Measurements from ENCODE around the gene SOCS2. TPM values are rescaled to one million over a fixed set of nuclear protein-coding genes. Genes with fewer than 3 reads are reported as not detected.

Gene SOCS2, protein sequence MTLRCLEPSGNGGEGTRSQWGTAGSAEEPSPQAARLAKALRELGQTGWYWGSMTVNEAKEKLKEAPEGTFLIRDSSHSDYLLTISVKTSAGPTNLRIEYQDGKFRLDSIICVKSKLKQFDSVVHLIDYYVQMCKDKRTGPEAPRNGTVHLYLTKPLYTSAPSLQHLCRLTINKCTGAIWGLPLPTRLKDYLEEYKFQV
- total RNA-seq = 6.9 TPM

- no peaks in the 10 kb centered on the region for H3K9me3 ChIP-seq (ENCODE audit: low read depth, low read length)
- H3K27me3 ChIP-seq (ENCODE audit: insufficient read depth, low read length) = peaks cover 66% of the 10 kb centered on the region
- peak within 1 kb of the TSS; percentile 63 for H3K4me3 ChIP-seq (ENCODE audit: low read length)
- H3K4me1 ChIP-seq (ENCODE audit: insufficient read depth, low read length) = peaks cover 40% of the 10 kb centered on the region
These were observed at the start of gene SOCS2 for GRCh38 chr12:93571925-93572711. Gene SOCS2, plus strand, starts transcription at chr12:93572675. Its CDS starts 223 bp downstream, at chr12:93572898.

DNA sequence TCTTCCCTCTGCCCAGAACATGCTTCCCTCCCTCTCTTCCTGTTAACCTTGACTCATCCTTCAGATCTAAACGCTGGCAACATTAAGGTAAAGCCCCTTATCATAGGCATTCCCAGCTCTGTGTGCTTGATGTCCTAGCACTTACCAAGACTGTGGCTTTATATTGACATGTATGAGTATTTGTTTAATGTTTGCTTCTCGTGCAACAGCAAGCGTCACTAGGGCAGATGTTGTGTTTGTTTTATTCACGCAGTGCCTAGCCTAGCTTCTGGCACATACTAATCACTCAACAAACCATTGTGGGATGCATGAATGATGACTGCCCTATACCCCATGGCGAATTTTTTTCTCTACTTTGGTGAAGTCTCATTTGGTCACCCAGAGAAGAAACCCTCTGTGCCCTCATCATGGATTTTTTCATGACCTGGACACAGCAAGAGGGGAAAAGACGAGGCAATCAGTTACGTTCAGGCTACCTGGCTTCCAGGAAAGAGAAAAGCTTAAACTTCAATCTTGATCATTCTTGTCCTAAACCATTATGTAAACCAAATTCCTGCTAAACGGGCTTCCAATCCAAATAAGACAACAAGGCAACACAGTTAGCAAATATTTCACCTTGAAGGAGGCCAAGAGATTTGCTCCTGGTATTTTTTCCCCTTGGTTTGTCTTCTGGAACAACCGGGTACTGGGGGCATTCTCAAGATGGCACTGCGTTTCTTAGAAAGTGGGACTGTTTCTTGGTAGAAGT is 47.9 kb upstream of the SOCS2 start:
- Histone ChIP-seq H3K4me3 (ENCODE audit: low read length) (no peak overlapping the region), H3K9me3 (ENCODE audit: low read depth, low read length) (no peaks in the 10 kb centered on the region)

DNA sequence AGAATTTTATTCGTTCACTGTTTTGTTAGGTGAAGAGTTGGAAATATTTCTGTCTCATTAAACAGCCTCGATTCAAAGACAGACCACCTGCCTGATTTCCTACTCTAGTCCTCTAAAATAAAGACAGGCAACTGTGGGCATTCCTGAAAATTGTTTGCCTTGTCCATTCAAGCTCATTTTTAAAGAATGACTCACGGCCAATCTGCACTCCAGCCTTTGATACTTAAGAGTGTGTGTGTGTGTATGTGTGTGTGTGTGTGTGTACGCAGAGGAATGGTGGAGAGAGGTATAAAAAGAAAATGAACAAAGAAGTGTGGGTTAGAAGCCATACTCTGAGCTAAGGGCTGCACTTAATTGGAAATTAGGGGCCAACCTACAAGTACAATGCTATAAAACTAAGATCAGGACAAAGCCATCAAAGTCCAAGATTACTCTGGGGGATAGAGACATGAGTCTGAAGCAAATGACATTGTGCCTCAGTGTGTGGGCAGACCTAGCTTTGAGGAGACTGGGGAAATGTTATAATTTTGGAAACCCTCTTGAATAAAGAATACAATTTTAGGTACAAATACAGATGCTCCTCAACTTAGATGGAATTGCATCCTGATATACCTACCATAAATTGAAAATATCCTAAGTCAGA is 45.6 kb upstream of the SOCS2 start:
- H3K9me3 ChIP-seq (ENCODE audit: low read depth, low read length) = no peaks in the 10 kb centered on the region
- no peaks in the 10 kb centered on the region for H3K4me1 ChIP-seq (ENCODE audit: insufficient read depth, low read length)
- H3K27me3 ChIP-seq (ENCODE audit: insufficient read depth, low read length) = no peaks in the 10 kb centered on the region
- no peak overlapping the region for H3K4me3 ChIP-seq (ENCODE audit: low read length)

More for the DNA sequence above, 47.9 kb upstream of the SOCS2 start:
- Histone ChIP-seq H3K4me1 (ENCODE audit: insufficient read depth, low read length) (no peaks in the 10 kb centered on the region), H3K27me3 (ENCODE audit: insufficient read depth, low read length) (no peaks in the 10 kb centered on the region)

DNA sequence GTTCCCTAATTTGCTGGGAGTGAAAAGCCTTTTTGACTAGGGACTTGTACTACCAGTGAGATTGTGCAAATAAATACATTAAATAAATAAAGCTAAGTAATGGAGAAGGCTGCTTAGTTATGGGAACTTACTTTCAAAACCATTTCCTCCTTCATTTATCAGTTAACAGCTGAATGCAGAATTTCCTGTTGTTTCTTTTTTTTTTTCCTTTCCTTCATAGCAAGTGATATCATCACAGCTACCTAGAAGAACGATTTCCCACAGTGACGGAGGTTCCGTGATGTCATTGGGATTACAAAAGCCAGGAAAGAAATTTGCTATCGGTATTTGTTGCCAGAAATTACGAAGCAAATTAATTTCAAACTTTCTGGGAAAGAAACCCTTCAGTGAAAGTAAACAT is 42.1 kb upstream of the SOCS2 start:
- Histone ChIP-seq H3K4me1 (ENCODE audit: insufficient read depth, low read length) (no peaks in the 10 kb centered on the region), H3K9me3 (ENCODE audit: low read depth, low read length) (no peaks in the 10 kb centered on the region), H3K27me3 (ENCODE audit: insufficient read depth, low read length) (no peaks in the 10 kb centered on the region), H3K4me3 (ENCODE audit: low read length) (no peak overlapping the region)

DNA sequence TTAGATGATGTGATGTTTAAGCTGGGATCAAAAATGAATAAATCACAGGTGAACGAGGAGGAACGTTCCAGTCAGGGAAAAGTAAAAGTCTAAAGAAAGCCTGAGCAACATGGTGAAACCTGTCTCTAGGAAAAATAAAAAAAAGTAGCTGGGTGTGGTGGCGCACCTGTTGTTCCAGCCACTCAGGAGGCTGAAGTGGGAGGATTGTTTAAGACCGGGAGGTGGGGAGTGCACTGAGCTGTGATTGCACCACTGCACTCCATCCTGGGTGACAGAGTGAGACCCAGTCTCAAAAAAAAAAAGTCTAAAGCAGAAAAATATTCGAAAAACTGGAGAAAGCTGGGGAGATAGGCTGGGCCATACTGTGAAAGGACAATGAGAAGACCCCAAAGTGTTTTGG is 39.2 kb upstream of the SOCS2 start:
- H3K4me1 ChIP-seq (ENCODE audit: insufficient read depth, low read length) = peaks cover 17% of the 10 kb centered on the region
- no peaks in the 10 kb centered on the region for H3K9me3 ChIP-seq (ENCODE audit: low read depth, low read length)
- no peak overlapping the region for H3K4me3 ChIP-seq (ENCODE audit: low read length)
- H3K27me3 ChIP-seq (ENCODE audit: insufficient read depth, low read length) = no peaks in the 10 kb centered on the region

- Histone ChIP-seq H3K27me3 (ENCODE audit: insufficient read depth, low read length) (no peaks in the 10 kb centered on the region), H3K9me3 (ENCODE audit: low read depth, low read length) (no peaks in the 10 kb centered on the region), H3K4me1 (ENCODE audit: insufficient read depth, low read length) (peaks cover 22% of the 10 kb centered on the region), H3K4me3 (ENCODE audit: low read length) (no peak overlapping the region)
These were observed 36.2 kb upstream of the SOCS2 start for GRCh38 chr12:93536111-93536765.

- Histone ChIP-seq H3K4me1 (ENCODE audit: insufficient read depth, low read length) (peaks cover 22% of the 10 kb centered on the region), H3K27me3 (ENCODE audit: insufficient read depth, low read length) (no peaks in the 10 kb centered on the region), H3K9me3 (ENCODE audit: low read depth, low read length) (no peaks in the 10 kb centered on the region), H3K4me3 (ENCODE audit: low read length) (no peak overlapping the region)
These were observed 35.5 kb upstream of the SOCS2 start for GRCh38 chr12:93536766-93537488.

GRCh38 chr12:93537769-93538168 is 34.7 kb upstream of the SOCS2 start:
- H3K4me3 ChIP-seq (ENCODE audit: low read length) = no peak overlapping the region
- H3K27me3 ChIP-seq (ENCODE audit: insufficient read depth, low read length) = no peaks in the 10 kb centered on the region
- H3K4me1 ChIP-seq (ENCODE audit: insufficient read depth, low read length) = peaks cover 22% of the 10 kb centered on the region
- H3K9me3 ChIP-seq (ENCODE audit: low read depth, low read length) = no peaks in the 10 kb centered on the region

GRCh38 chr12:93539821-93540220 is 32.7 kb upstream of the SOCS2 start:
- Histone ChIP-seq H3K9me3 (ENCODE audit: low read depth, low read length) (no peaks in the 10 kb centered on the region), H3K27me3 (ENCODE audit: insufficient read depth, low read length) (no peaks in the 10 kb centered on the region), H3K4me1 (ENCODE audit: insufficient read depth, low read length) (peaks cover 22% of the 10 kb centered on the region), H3K4me3 (ENCODE audit: low read length) (no peak overlapping the region)

DNA sequence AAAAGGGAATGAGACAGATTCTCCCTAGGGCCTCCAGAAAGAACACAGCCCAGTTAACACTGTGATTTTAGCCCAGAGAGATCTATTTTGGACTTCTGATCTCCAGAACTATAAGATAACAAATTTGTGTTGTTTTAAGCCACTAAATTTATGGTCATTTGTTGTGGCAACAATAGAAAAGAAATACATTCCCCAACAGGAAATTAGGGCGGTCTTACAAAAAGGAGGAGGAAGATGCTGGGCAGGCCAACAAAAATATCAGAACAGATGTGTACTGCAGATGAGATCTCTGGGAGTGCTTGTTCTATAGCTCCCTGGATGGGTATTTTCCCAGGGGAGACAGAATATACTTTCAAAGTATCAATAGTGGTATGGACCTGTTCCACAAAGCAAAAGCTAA is 32.0 kb upstream of the SOCS2 start:
- Histone ChIP-seq H3K9me3 (ENCODE audit: low read depth, low read length) (no peaks in the 10 kb centered on the region), H3K4me3 (ENCODE audit: low read length) (no peak overlapping the region), H3K27me3 (ENCODE audit: insufficient read depth, low read length) (no peaks in the 10 kb centered on the region), H3K4me1 (ENCODE audit: insufficient read depth, low read length) (peaks cover 22% of the 10 kb centered on the region)

GRCh38 chr12:93541578-93542225 is 30.8 kb upstream of the SOCS2 start:
- Histone ChIP-seq H3K9me3 (ENCODE audit: low read depth, low read length) (no peaks in the 10 kb centered on the region), H3K27me3 (ENCODE audit: insufficient read depth, low read length) (no peaks in the 10 kb centered on the region), H3K4me1 (ENCODE audit: insufficient read depth, low read length) (peaks cover 12% of the 10 kb centered on the region), H3K4me3 (ENCODE audit: low read length) (no peak overlapping the region)

DNA sequence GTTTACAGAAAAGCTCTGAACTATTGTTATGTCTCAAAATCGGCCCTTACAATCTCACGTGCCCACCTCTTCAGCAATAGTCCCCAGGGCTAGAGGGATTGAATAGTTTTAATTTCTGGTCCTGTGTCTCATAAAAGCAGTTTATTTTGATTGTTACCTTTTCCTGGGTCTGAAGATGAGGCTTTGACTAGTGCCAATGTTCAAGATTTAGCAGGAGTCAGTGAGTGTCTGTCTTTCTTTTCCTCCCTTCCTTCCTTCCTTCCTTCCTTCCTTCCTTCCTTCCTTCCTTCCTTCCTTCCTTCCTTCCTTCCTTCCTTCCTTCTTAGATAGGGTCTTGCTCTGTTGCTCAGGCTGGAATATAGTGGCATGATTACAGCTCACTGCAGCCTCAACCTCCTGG is 24.7 kb upstream of the SOCS2 start:
- Histone ChIP-seq H3K4me1 (ENCODE audit: insufficient read depth, low read length) (no peaks in the 10 kb centered on the region), H3K4me3 (ENCODE audit: low read length) (no peak overlapping the region), H3K27me3 (ENCODE audit: insufficient read depth, low read length) (no peaks in the 10 kb centered on the region), H3K9me3 (ENCODE audit: low read depth, low read length) (no peaks in the 10 kb centered on the region)

DNA sequence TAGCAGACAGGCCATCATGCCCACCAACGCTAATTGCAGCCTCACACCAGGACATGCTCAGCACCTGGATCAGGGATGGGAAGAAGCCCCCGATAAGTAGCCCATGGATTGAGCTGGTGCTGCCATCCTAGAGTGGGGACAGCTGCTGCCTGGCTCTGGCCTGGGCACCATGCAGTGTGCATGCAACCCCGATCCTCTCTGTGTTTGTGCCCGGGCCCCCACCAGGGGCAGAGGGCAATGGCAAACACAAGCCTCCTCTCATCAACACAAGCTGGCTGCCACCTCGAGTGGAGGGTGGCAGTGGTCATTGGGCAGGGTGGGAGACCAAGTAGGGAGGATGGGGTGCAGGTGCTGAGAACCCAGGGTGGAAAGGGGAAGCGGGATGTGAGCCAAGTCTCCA is 23.3 kb upstream of the SOCS2 start:
- Histone ChIP-seq H3K4me3 (ENCODE audit: low read length) (no peak overlapping the region), H3K27me3 (ENCODE audit: insufficient read depth, low read length) (no peaks in the 10 kb centered on the region), H3K9me3 (ENCODE audit: low read depth, low read length) (no peaks in the 10 kb centered on the region), H3K4me1 (ENCODE audit: insufficient read depth, low read length) (no peaks in the 10 kb centered on the region)
